ENCODE results near the gene GTF2E1.

GRCh38 chr3:120726791-120727190 lies 15.8 kb upstream of the GTF2E1 start:
- TF ChIP-seq, protein P1, sequence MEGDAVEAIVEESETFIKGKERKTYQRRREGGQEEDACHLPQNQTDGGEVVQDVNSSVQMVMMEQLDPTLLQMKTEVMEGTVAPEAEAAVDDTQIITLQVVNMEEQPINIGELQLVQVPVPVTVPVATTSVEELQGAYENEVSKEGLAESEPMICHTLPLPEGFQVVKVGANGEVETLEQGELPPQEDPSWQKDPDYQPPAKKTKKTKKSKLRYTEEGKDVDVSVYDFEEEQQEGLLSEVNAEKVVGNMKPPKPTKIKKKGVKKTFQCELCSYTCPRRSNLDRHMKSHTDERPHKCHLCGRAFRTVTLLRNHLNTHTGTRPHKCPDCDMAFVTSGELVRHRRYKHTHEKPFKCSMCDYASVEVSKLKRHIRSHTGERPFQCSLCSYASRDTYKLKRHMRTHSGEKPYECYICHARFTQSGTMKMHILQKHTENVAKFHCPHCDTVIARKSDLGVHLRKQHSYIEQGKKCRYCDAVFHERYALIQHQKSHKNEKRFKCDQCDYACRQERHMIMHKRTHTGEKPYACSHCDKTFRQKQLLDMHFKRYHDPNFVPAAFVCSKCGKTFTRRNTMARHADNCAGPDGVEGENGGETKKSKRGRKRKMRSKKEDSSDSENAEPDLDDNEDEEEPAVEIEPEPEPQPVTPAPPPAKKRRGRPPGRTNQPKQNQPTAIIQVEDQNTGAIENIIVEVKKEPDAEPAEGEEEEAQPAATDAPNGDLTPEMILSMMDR (IDR thresholded peaks at IDR 0.05), result no peak
- no peak for TF ChIP-seq POLR2AphosphoS5 (IDR thresholded peaks at IDR 0.05)
